ENCODE measurements around the gene MAP2K3. TPM values are rescaled to one million over a fixed set of nuclear protein-coding genes. Genes with fewer than 3 reads are reported as not detected.

The MAP2K3 gene
- total RNA-seq, 1 experiment from 2014 or later: 50.9 TPM

DNA sequence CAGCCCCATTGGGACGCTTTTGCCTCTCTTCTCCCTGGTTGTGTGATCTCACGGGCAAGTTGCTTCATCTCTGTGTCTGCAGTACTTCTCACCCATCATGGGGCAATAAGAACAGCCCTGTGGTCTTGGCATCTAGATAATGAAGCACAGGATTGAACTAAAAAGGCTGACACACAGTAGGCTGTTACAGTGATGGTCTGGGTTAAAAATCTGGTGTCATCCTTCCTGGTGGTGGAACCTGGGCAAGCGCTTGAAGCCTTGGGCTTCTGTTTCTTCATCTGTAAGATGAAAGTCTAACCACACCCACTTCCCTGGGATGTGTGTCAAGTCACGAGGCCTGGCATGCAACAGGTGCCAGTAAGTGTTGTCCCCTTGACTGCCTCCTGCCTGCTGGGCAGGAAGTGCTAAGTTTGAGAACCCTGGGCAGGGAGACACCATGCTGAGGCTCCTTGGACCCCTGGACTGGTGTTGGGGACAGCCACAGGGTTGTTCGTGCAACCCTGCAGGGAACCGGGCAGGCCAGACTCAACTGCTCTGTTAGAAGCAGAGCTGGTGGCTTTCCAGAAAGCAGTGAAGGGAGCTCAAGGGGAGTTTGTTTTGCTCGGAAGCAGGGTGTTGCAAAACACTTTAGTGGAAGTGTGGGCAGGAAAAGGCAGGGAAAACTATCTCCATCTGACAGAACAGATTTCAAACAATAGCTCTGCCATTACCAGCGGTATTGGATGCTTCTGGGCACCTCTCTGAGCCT, 5.9 kb upstream of the MAP2K3 start:
- H3K9me3 Mint-ChIP-seq (ENCODE audit: unreplicated experiment): no peaks in the 10 kb centered on the region
- H3K4me3 Mint-ChIP-seq (ENCODE audit: unreplicated experiment): no peak overlapping the region
- intact Hi-C loops (cut with micrococcal nuclease; ENCODE audit: unreplicated experiment): no loop called here
- Histone ChIP-seq H3K27me3 (replicated peaks; ENCODE audit: control insufficient read depth, insufficient read depth, low read length) (no peaks in the 10 kb centered on the region; the same call in 1 of the 2 replicates), H3K4me3 (ENCODE audit: low read depth, low read length) (no peak overlapping the region), H3K36me3 (ENCODE audit: control insufficient read depth, insufficient read depth, low read length) (no peaks in the 10 kb centered on the region), H3K4me1 (peaks cover 4% of the 10 kb centered on the region), H3K9me3 (no peaks in the 10 kb centered on the region)
- POLR2A ChIA-PET: no interaction called here
- TF ChIP-seq, protein P1, sequence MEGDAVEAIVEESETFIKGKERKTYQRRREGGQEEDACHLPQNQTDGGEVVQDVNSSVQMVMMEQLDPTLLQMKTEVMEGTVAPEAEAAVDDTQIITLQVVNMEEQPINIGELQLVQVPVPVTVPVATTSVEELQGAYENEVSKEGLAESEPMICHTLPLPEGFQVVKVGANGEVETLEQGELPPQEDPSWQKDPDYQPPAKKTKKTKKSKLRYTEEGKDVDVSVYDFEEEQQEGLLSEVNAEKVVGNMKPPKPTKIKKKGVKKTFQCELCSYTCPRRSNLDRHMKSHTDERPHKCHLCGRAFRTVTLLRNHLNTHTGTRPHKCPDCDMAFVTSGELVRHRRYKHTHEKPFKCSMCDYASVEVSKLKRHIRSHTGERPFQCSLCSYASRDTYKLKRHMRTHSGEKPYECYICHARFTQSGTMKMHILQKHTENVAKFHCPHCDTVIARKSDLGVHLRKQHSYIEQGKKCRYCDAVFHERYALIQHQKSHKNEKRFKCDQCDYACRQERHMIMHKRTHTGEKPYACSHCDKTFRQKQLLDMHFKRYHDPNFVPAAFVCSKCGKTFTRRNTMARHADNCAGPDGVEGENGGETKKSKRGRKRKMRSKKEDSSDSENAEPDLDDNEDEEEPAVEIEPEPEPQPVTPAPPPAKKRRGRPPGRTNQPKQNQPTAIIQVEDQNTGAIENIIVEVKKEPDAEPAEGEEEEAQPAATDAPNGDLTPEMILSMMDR (IDR thresholded peaks at IDR 0.05; ENCODE audit: insufficient read depth in 1 of 2, low read depth in 1 of 2, low read length in 1 of 2, severe bottlenecking in 1 of 2, unreplicated experiment in 1 of 2): no peak
- peaks cover 12% of the 10 kb centered on the region for H3K36me3 Mint-ChIP-seq (ENCODE audit: insufficient read depth, unreplicated experiment)
- CTCF ChIA-PET: interaction anchor here (1.1 kb wide), 1 partner anchor 64 kb away, joined by 4 read pairs; no protein-coding TSS in a partner anchor
- no peak overlapping the region for H3K27ac Mint-ChIP-seq (ENCODE audit: unreplicated experiment)
- BruUV-seq (replicated peaks): no TSS peak
- no peak for DNase-seq
- peaks cover 7% of the 10 kb centered on the region for H3K4me1 Mint-ChIP-seq (ENCODE audit: low read depth, unreplicated experiment)
- no peaks in the 10 kb centered on the region for H3K27me3 Mint-ChIP-seq (ENCODE audit: insufficient read depth, unreplicated experiment)

DNA sequence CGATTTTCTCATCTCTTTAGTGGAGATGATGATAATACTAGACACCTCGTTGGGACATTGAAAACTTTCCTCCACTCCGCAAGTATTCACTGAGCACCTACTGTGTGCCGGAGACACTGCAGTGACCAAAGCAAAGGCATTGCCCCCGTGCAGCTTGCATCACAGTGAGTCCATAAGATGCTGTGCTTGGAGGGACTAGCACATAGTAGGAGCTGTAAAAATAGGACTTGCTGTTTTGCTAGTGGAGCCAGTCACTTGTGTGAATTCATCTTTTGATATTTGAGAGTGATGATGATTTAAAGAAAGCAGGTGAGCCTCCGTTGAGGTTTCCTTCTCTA, 5.3 kb upstream of the MAP2K3 start:
- intact Hi-C loops (cut with micrococcal nuclease; ENCODE audit: unreplicated experiment): no loop called here
- H3K9me3 ChIP-seq: no peaks in the 10 kb centered on the region
- BruUV-seq (replicated peaks): no TSS peak
- TF ChIP-seq, protein P1 (IDR thresholded peaks at IDR 0.05; ENCODE audit: insufficient read depth in 1 of 2, low read depth in 1 of 2, low read length in 1 of 2, severe bottlenecking in 1 of 2, unreplicated experiment in 1 of 2): no peak
- Mint-ChIP-seq H3K36me3 (ENCODE audit: insufficient read depth, unreplicated experiment) (peaks cover 12% of the 10 kb centered on the region), H3K4me1 (ENCODE audit: low read depth, unreplicated experiment) (peaks cover 7% of the 10 kb centered on the region), H3K27ac (ENCODE audit: unreplicated experiment) (no peak overlapping the region), H3K9me3 (ENCODE audit: unreplicated experiment) (no peaks in the 10 kb centered on the region), H3K27me3 (ENCODE audit: insufficient read depth, unreplicated experiment) (no peaks in the 10 kb centered on the region), H3K4me3 (ENCODE audit: unreplicated experiment) (no peak overlapping the region)
- DNase-seq: no peak
- no peaks in the 10 kb centered on the region; the same call in 1 of the 2 replicates for H3K27me3 ChIP-seq (replicated peaks; ENCODE audit: control insufficient read depth, insufficient read depth, low read length)
- H3K4me1 ChIP-seq: peaks cover 8% of the 10 kb centered on the region
- ChIA-PET POLR2A (no interaction called here), CTCF (interaction anchor here (0.5 to 1.1 kb wide), 2 partner anchors 65 to 236 kb away, joined by 4 to 5 read pairs; no protein-coding TSS in a partner anchor)
- H3K4me3 ChIP-seq (ENCODE audit: low read depth, low read length): no peak overlapping the region
- no peaks in the 10 kb centered on the region for H3K36me3 ChIP-seq (ENCODE audit: control insufficient read depth, insufficient read depth, low read length)

- ChIA-PET POLR2A (no interaction called here), CTCF (interaction anchor here (0.5 to 1.1 kb wide), 2 partner anchors 65 to 236 kb away, joined by 4 to 5 read pairs; no protein-coding TSS in a partner anchor)
- no peaks in the 10 kb centered on the region for H3K27me3 Mint-ChIP-seq (ENCODE audit: insufficient read depth, unreplicated experiment)
Measured at GRCh38 chr17:21279582-21279981, 4.9 kb upstream of the MAP2K3 start.

More at GRCh38 chr17:21279582-21279981, 4.9 kb upstream of the MAP2K3 start:
- Histone ChIP-seq H3K4me3 (ENCODE audit: low read depth, low read length) (no peak overlapping the region), H3K4me1 (peaks cover 8% of the 10 kb centered on the region), H3K36me3 (ENCODE audit: control insufficient read depth, insufficient read depth, low read length) (no peaks in the 10 kb centered on the region), H3K27me3 (replicated peaks; ENCODE audit: control insufficient read depth, insufficient read depth, low read length) (no peaks in the 10 kb centered on the region; the same call in 1 of the 2 replicates), H3K9me3 (no peaks in the 10 kb centered on the region)
- DNase-seq: no peak
- TF ChIP-seq, protein P1 (IDR thresholded peaks at IDR 0.05; ENCODE audit: insufficient read depth in 1 of 2, low read depth in 1 of 2, low read length in 1 of 2, severe bottlenecking in 1 of 2, unreplicated experiment in 1 of 2): no peak
- Mint-ChIP-seq H3K27ac (ENCODE audit: unreplicated experiment) (no peak overlapping the region), H3K9me3 (ENCODE audit: unreplicated experiment) (no peaks in the 10 kb centered on the region), H3K36me3 (ENCODE audit: insufficient read depth, unreplicated experiment) (peaks cover 12% of the 10 kb centered on the region), H3K4me1 (ENCODE audit: low read depth, unreplicated experiment) (peaks cover 7% of the 10 kb centered on the region), H3K4me3 (ENCODE audit: unreplicated experiment) (no peak overlapping the region)
- BruUV-seq (replicated peaks): no TSS peak
- intact Hi-C loops (cut with micrococcal nuclease; ENCODE audit: unreplicated experiment): no loop called here
